GM18526 (cell line): ENCODE results near the gene AUTS2.

Experiments
- POLR2A ChIP-seq: IDR thresholded peaks from 3 replicates; pipeline ENCODE4 v1.6.1; 2011; ENCODE audit not compliant: insufficient read length; ENCODE audit errors: extremely low read depth

Gene AUTS2

GRCh38 chr7:69656077-69656476, 57.8 kb downstream of the AUTS2 start:
- no peak for TF ChIP-seq POLR2A

DNA sequence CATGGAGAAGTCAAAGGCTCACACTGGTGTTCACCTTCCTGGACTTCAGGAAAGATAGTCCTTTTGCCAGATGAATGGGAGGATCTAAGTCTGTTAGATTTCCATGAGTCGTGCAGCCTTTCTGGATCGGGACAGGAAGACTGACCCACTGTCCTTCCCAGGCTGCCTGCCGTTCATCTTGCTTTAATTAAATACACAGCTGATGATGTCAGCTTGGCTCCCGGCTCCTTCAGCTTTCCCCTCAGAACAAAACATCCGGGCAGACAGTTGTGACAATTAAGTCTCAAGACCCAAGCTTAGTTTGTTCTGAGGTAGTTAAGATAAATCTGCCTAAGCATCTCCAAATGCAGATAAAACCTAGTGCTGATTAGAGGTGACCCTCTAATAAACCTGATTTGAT, 58.6 kb downstream of the AUTS2 start:
- TF ChIP-seq POLR2A = no peak

DNA sequence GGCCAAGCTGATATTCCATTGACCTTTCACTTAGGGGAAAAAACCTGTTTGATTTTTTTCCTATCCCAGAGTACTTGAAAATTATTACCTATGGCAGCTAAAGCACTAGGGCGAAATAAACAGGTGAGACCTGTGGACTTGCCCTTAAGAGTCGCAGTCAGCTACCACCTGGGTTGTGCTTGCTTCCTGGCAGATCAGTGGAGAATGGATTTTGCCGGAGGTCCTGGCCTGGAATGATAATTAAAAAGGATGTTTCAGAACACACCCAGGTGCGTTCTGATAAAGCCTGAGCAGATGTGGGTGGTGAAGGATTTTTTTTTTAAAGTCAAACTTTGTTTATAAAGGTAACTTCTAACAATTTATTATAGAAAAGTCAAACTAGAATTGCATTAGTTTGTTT, 59.1 kb downstream of the AUTS2 start:
- no peak for TF ChIP-seq POLR2A

DNA sequence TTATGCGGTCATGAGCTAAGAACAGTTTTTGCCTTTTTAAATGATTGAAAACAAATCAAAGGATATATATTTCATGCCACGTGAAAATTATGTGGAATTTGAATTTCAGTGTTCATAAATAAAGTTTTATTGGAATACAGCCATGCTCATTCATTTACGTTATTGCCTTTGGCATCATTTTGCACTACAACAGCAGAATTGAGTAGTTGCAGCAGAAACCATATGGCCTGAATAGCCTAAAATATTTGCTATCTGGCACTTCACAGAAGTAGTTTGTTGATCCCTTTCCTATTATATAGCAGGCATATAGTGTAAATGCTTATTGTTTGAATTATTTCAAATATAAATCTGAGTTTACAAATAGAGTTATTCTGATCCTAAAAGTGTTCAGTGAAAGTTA, 59.7 kb downstream of the AUTS2 start:
- no peak for TF ChIP-seq POLR2A

DNA sequence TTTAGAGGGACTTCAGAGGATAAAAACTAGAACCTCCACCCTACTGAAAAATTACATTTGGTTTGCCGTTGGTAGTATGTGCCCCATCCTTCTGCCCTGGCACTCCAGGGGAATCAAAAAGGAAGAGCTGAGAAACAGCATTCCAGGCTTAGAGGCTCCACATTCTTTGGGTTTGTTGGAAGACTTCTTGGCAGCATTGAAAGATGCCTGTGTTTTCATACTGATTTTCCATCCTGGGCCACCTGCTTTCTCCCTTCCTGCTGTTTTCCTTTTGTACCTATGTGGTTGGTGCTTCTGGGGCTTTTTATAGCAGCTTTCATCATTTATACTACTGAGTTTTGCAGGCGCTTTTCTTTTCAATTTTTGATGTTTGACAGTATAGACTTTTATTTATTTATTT, 61.7 kb downstream of the AUTS2 start:
- TF ChIP-seq POLR2A = no peak

DNA sequence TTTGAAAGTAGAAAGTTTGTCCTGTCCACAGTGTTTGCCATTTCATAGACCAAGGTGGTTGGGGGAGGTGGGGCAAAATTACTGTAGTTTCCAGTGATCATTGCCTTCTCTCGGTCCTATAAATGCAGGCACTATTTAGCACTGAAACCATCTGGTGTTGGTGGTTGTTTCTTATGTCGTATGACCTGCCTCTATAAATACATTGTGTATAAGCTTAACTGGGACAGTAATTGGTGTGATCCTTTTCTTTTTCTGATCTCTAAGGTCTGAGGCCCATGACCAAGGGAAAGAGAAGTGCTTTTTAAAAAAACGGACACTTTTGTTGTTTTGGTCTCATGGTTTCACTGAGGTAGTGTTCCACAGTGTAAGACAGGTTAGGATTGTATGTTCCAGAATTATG, 63.1 kb downstream of the AUTS2 start:
- no peak for TF ChIP-seq POLR2A

DNA sequence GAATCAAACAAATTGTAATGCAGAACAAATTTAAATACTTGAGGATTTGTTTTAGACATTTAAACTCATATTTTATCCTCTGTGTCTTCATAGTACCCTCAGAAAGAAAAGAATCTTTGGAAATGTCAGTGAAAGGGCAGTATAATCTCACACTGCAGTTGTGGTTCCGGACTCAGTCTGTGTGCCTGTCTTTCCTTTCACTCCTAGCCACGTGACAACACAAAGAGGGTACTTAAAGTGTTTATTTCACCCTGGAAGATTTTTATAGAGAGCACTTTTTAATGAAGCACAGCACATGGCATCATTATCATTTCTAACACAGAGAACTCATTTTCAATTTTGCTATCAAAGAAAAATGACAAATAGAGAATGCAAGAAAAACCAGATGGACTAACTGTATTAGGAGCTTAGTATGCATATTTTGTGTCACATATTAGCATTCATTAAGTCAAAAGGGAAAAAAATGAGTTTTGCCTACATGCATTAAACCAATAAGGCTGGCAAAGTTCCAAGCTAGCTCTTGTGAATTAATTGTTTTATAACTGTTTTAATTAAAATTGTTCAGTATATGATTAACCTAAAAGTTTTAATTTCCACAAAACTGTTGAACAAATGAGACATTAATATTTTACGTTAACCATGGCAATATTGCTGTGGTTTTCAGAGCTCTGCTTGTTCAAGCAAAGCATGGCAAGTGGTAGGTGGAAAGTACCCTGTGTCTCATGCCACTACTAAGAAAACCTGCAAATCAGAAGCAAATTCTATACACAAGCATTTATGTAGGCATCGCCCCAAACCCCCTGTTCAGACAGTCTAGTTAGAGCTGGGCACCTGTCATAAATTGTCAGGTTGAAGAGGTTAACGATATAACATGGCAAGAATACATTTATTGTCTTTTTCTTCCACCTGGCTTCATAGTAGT, 65.9 kb downstream of the AUTS2 start:
- TF ChIP-seq POLR2A = no peak

GRCh38 chr7:69665369-69665768, 67.1 kb downstream of the AUTS2 start:
- no peak for TF ChIP-seq POLR2A

DNA sequence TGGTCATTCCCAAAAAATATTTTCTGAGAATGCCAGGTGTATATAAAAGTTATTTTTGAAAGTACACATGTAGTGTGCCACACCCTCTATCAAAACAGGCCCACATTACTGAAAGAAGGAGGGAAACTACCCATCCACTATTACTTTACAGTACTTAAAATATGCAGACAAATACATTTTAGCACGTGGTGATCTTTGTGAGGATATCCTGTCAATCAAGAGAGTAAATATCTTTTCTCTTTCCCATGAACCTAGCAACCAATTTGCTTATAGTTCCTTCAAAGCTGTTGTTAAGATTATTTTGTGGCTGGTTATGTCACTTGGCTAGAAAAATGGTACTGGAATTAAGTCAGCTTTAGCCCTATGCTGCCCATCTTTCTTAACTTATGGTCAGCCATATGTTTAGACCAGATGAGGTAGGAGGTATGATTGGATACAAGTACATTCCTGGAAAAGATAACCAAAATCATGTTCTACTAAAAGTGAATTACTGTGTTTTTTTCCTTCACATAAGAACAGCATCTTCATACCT, 70.1 kb downstream of the AUTS2 start:
- no peak for TF ChIP-seq POLR2A

GRCh38 chr7:69670701-69671100, 72.4 kb downstream of the AUTS2 start:
- TF ChIP-seq POLR2A = no peak

DNA sequence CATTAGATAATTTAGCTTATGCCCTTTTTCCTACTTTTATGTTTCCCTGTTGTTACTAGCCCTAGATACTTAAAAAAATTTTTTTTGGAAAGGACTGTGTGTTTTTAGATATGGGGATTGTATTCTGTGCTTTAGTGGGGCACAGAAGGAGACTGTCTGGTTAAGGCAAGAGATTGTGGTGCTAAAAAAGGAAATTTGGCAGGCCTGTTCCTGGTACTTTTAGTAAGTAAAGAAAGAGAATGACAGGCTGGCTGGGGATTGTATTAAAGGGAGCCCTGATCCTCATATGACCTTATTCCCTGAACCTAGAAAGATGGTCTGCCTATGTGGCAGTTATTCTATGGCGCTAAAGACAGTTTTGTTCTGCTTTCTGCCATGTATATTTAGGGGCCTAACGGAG, 74.8 kb downstream of the AUTS2 start:
- no peak for TF ChIP-seq POLR2A

DNA sequence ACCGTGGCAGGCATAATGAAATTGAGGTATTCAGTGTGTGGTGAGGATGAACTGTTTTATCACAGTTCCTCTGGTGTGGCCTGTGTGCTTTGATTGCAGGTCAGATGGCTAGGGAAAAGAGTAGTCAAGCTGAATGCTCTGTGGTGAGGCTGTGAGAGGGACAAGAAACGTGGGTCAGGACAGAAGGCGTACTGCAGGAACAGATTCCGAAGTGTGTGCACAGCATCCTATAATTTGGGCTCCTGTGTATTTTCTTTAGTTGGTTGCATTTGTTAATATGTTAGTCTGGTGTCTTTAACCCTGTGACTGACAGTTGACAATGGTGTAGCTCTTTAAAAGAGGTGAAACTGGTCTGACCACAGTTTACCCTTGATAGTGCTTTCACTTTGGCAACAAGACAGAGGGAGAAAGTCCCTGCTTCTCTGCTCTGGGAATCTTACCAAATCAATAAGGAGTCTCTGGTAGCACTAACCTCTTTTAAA, 76.5 kb downstream of the AUTS2 start:
- TF ChIP-seq POLR2A = no peak

GRCh38 chr7:69676247-69676646, 78.0 kb downstream of the AUTS2 start:
- TF ChIP-seq POLR2A = no peak

DNA sequence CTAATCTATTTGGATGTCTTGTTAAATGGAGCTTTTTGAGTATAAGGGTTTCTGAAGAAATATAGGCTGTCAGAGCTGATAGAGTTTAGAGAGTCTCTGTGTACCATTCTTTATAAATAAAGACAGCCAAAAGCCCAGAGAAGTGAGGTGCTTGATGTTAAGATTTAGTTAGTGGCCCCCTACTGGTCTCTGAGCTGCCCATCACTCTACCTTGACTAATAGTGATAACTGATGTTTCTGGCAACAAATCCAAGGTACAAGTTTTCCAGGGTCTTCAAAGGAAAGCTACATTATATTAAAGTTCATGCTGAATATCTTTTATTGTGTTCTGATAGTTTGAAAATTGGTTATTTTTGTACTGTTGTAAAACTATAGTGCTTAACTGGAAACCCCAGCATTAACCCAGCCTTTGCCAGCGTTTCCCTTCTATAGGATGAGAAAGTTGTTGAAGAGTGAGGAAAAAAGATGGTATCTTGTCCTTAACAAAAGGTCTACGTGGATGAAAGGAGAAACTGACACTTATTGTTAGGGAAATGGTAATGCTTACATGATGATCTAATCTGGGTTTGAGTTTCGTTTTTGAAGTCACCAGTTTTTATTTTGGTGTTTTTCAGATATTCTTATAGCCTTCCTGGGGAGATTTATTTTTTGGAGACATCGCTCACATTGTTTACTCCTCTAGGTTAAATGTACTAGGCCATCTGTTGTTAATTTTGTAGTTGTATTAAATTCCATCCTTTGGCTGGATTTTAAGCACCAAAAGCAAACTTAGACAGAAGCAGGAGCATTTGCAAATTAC, 79.0 kb downstream of the AUTS2 start:
- TF ChIP-seq POLR2A = no peak

- TF ChIP-seq POLR2A = no peak
Measured at GRCh38 chr7:69677881-69678493, 79.7 kb downstream of the AUTS2 start.
